NCI-H187 treated with DMSO at 0.1 percent for 48 hours (cell line): ENCODE data around the gene SPR.
"Not testable (repeated sequence)": the region's sequence is repeated elsewhere in the genome, so short reads cannot be mapped to it uniquely, and the experiment has no call there.

Experiments used
- DNase-seq: peaks from one replicate; lab custom pipeline; 2025; lab: John Stamatoyannopoulos, UW

The SPR gene

GRCh38 chr2:72888438-72889202, 1.4 kb downstream of the SPR start:
- DNase-seq = no peak

GRCh38 chr2:72889991-72890390, 2.8 kb downstream of the SPR start:
- DNase-seq = no peak

GRCh38 chr2:72891091-72891818, 4.0 kb downstream of the SPR start:
- DNase-seq = no peak

- no peak for DNase-seq
These were observed 5.4 kb downstream of the SPR start for GRCh38 chr2:72892506-72893173.

GRCh38 chr2:72893594-72894319, 6.5 kb downstream of the SPR start:
- DNase-seq = no peak

- no peak for DNase-seq
These were observed 7.3 kb downstream of the SPR start for GRCh38 chr2:72894514-72894913.

- DNase-seq = no peak
These were observed 7.9 kb downstream of the SPR start for GRCh38 chr2:72895154-72895553.

GRCh38 chr2:72895759-72896281, 8.6 kb downstream of the SPR start:
- DNase-seq = no peak

- DNase-seq = no peak
These were observed 9.2 kb downstream of the SPR start for GRCh38 chr2:72896446-72896845.

GRCh38 chr2:72897785-72898584, 10.8 kb downstream of the SPR start:
- no peak for DNase-seq

- DNase-seq = no peak
These were observed 11.3 kb downstream of the SPR start for GRCh38 chr2:72898585-72898906.

GRCh38 chr2:72900191-72900825, 13.1 kb downstream of the SPR start:
- DNase-seq = no peak

GRCh38 chr2:72901426-72901825, 14.2 kb downstream of the SPR start:
- DNase-seq = no peak

GRCh38 chr2:72907369-72907768, 20.2 kb downstream of the SPR start:
- DNase-seq = not testable (repeated sequence)

GRCh38 chr2:72908741-72909140, 21.5 kb downstream of the SPR start:
- DNase-seq = no peak

- no peak for DNase-seq
These were observed 24.0 kb downstream of the SPR start for GRCh38 chr2:72911256-72911655.

- no peak for DNase-seq
These were observed 26.4 kb downstream of the SPR start for GRCh38 chr2:72913486-72914205.

- no peak for DNase-seq
These were observed 27.0 kb downstream of the SPR start for GRCh38 chr2:72914206-72914559.

GRCh38 chr2:72914589-72915319, 27.5 kb downstream of the SPR start:
- no peak for DNase-seq
